ENCODE measurements around the gene USP24. TPM values are rescaled to one million over a fixed set of nuclear protein-coding genes. Genes with fewer than 3 reads are reported as not detected.

Gene USP24
- total and polyA plus RNA-seq, 10 of the 15 experiments (the other 5 are each of a cell fraction or from before 2014, with no cell fraction given), result 4.6 to 36.5 (median 25.3) TPM

GRCh38 chr1:55214212-55214933 lies 791 bp downstream of the USP24 start (continued):
- no peak for TF ChIP-seq LARP7 (IDR thresholded peaks at IDR 0.05)
- no peak for TF ChIP-seq GATAD2B (conservative IDR thresholded peaks at IDR 0.05; ENCODE audit: low read depth)
- TF ChIP-seq POLR2AphosphoS5 (IDR thresholded peaks at IDR 0.05; ENCODE audit: low read length), result no peak
- TF ChIP-seq USF2 (IDR thresholded peaks at IDR 0.05; ENCODE audit: borderline replicate concordance, low read depth, low read length), result no peak
- no peak for TF ChIP-seq BMI1 (IDR thresholded peaks at IDR 0.05; ENCODE audit: borderline replicate concordance)
- no peak for TF ChIP-seq SUZ12 (IDR thresholded peaks at IDR 0.05; ENCODE audit: unreplicated experiment)
- no peak; the same call in 1 of the 2 replicates for TF ChIP-seq ASH2L (IDR thresholded peaks at IDR 0.05; ENCODE audit: borderline replicate concordance, low read depth)
- no peak for TF ChIP-seq SPI1 (IDR thresholded peaks at IDR 0.05; ENCODE audit: borderline replicate concordance, insufficient read depth, low read depth, low read length)
- TF ChIP-seq RFX5 (IDR thresholded peaks at IDR 0.05; ENCODE audit: low read depth, low read length), result no peak
- TF ChIP-seq ZSCAN29 (IDR thresholded peaks at IDR 0.05), result 0 out of 2 replicates have a peak, but pooled peaks have one; percentile 0
- TF ChIP-seq BCL3 (IDR thresholded peaks at IDR 0.05; ENCODE audit: borderline replicate concordance, insufficient read depth, low read depth, low read length, poor library complexity, severe bottlenecking), result no peak
- TF ChIP-seq IKZF2 (IDR thresholded peaks at IDR 0.05), result peak; percentile 50 to 52; a peak in 2 of 4 replicates

Data from GM12878 (cell line).